ENCODE measurements around the gene SLC4A8. TPM values are rescaled to one million over a fixed set of nuclear protein-coding genes. Genes with fewer than 3 reads are reported as not detected.

Gene SLC4A8
- total and polyA plus RNA-seq, 4 donors, result 1.1 to 12.2 (median 3.0) TPM

GRCh38 chr12:51434305-51434704 is 9.7 kb downstream of the SLC4A8 start:
- Histone ChIP-seq H3K27ac (ENCODE audit: low read depth in 1 of 2, low read length in 1 of 2) (no peak overlapping the region), H3K9ac (ENCODE audit: insufficient read depth in 1 of 2, low read length in 2 of 2) (no peak overlapping the region), H3K36me3 (ENCODE audit: control insufficient read depth in 4 of 4, insufficient read depth in 4 of 4, low read length in 4 of 4) (no peaks in the 10 kb centered on the region), H3K4me3 (no peak overlapping the region), H3K9me3 (ENCODE audit: control insufficient read depth in 4 of 4, insufficient read depth in 3 of 4, low read length in 3 of 4) (no peaks in the 10 kb centered on the region), H3K4me1 (ENCODE audit: control insufficient read depth in 5 of 5, insufficient read depth in 5 of 5, low read length in 5 of 5) (no peaks in the 10 kb centered on the region), H3K27me3 (ENCODE audit: control insufficient read depth in 3 of 3, insufficient read depth in 3 of 3, low read length in 2 of 3) (no peaks in the 10 kb centered on the region)
- ATAC-seq (ENCODE audit: insufficient read depth, low FRiP score), result no peak
- DNase-seq, result no peak
- WGBS, 2 donors, result 46 to 81% methylated on average over 1 of the region's 1 CpG
- no peak for TF ChIP-seq CTCF (IDR thresholded peaks at IDR 0.05; ENCODE audit: control extremely low read depth, extremely low read depth)

DNA sequence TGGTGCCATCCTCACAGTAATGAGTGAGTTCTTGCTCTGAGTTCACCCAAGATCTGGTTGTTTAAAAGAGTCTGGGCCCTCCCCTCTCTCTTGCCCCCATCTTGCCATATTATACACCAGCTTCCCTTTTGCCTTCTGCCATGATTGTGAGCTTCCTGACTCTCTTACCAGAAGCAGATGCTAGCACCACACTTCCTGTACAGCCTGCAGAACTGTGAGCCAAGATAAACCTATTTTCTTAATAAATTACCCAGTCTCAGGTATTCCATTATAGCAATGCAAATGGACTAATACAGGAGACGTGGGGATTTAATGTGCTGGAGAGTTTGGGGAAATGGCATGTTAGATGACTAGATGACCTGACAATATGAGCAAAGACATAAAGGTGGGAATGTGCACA is 12.8 kb downstream of the SLC4A8 start:
- ATAC-seq (ENCODE audit: insufficient read depth, low FRiP score) (no peak), DNase-seq (no peak)
- Histone ChIP-seq H3K4me1 (ENCODE audit: control insufficient read depth in 5 of 5, insufficient read depth in 5 of 5, low read length in 5 of 5) (no peaks in the 10 kb centered on the region), H3K36me3 (ENCODE audit: control insufficient read depth in 4 of 4, insufficient read depth in 4 of 4, low read length in 4 of 4) (no peaks in the 10 kb centered on the region), H3K27ac (ENCODE audit: low read depth in 1 of 2, low read length in 1 of 2) (no peak overlapping the region), H3K4me3 (no peak overlapping the region), H3K27me3 (ENCODE audit: control insufficient read depth in 3 of 3, insufficient read depth in 3 of 3, low read length in 2 of 3) (peaks cover 0 to 2% (median 0%) of the 10 kb centered on the region in 3 donors), H3K9me3 (ENCODE audit: control insufficient read depth in 4 of 4, insufficient read depth in 3 of 4, low read length in 3 of 4) (no peaks in the 10 kb centered on the region), H3K9ac (ENCODE audit: insufficient read depth in 1 of 2, low read length in 2 of 2) (no peak overlapping the region)
- 22 to 54% methylated on average over 1 of the region's 1 CpG for WGBS, 2 donors
- TF ChIP-seq CTCF (IDR thresholded peaks at IDR 0.05; ENCODE audit: control extremely low read depth, extremely low read depth), result no peak

GRCh38 chr12:51439330-51439729 is 14.7 kb downstream of the SLC4A8 start:
- Histone ChIP-seq H3K9me3 (ENCODE audit: control insufficient read depth in 4 of 4, insufficient read depth in 3 of 4, low read length in 3 of 4) (no peaks in the 10 kb centered on the region), H3K9ac (ENCODE audit: insufficient read depth in 1 of 2, low read length in 2 of 2) (no peak overlapping the region), H3K27me3 (ENCODE audit: control insufficient read depth in 3 of 3, insufficient read depth in 3 of 3, low read length in 2 of 3) (peaks cover 0 to 2% (median 0%) of the 10 kb centered on the region in 3 donors), H3K27ac (ENCODE audit: low read depth in 1 of 2, low read length in 1 of 2) (no peak overlapping the region), H3K4me3 (no peak overlapping the region), H3K36me3 (ENCODE audit: control insufficient read depth in 4 of 4, insufficient read depth in 4 of 4, low read length in 4 of 4) (no peaks in the 10 kb centered on the region), H3K4me1 (ENCODE audit: control insufficient read depth in 5 of 5, insufficient read depth in 5 of 5, low read length in 5 of 5) (no peaks in the 10 kb centered on the region)
- no peak for ATAC-seq (ENCODE audit: insufficient read depth, low FRiP score)
- no peak for DNase-seq
- TF ChIP-seq CTCF (IDR thresholded peaks at IDR 0.05; ENCODE audit: control extremely low read depth, extremely low read depth), result no peak
- WGBS, 2 donors, result 91 to 99% methylated on average over 2 of the region's 2 CpGs

GRCh38 chr12:51441583-51441982 is 17.0 kb downstream of the SLC4A8 start:
- no peak for TF ChIP-seq CTCF (IDR thresholded peaks at IDR 0.05; ENCODE audit: control extremely low read depth, extremely low read depth)
- Histone ChIP-seq H3K27ac (ENCODE audit: low read depth in 1 of 2, low read length in 1 of 2) (no peak overlapping the region), H3K27me3 (ENCODE audit: control insufficient read depth in 3 of 3, insufficient read depth in 3 of 3, low read length in 2 of 3) (peaks cover 0 to 2% (median 0%) of the 10 kb centered on the region in 3 donors), H3K4me3 (no peak overlapping the region), H3K9ac (ENCODE audit: insufficient read depth in 1 of 2, low read length in 2 of 2) (no peak overlapping the region), H3K9me3 (ENCODE audit: control insufficient read depth in 4 of 4, insufficient read depth in 3 of 4, low read length in 3 of 4) (no peaks in the 10 kb centered on the region), H3K4me1 (ENCODE audit: control insufficient read depth in 5 of 5, insufficient read depth in 5 of 5, low read length in 5 of 5) (no peaks in the 10 kb centered on the region), H3K36me3 (ENCODE audit: control insufficient read depth in 4 of 4, insufficient read depth in 4 of 4, low read length in 4 of 4) (no peaks in the 10 kb centered on the region)
- ATAC-seq (ENCODE audit: insufficient read depth, low FRiP score), result no peak
- DNase-seq, result no peak
- WGBS, 2 donors, result 58 to 66% methylated on average over 3 of the region's 3 CpGs

All from lung (tissue), 12 donors.